ENCODE data around the gene ZSCAN5A.
"Not testable (repeated sequence)": the region's sequence is repeated elsewhere in the genome, so short reads cannot be mapped to it uniquely, and the experiment has no call there.

The ZSCAN5A gene

DNA sequence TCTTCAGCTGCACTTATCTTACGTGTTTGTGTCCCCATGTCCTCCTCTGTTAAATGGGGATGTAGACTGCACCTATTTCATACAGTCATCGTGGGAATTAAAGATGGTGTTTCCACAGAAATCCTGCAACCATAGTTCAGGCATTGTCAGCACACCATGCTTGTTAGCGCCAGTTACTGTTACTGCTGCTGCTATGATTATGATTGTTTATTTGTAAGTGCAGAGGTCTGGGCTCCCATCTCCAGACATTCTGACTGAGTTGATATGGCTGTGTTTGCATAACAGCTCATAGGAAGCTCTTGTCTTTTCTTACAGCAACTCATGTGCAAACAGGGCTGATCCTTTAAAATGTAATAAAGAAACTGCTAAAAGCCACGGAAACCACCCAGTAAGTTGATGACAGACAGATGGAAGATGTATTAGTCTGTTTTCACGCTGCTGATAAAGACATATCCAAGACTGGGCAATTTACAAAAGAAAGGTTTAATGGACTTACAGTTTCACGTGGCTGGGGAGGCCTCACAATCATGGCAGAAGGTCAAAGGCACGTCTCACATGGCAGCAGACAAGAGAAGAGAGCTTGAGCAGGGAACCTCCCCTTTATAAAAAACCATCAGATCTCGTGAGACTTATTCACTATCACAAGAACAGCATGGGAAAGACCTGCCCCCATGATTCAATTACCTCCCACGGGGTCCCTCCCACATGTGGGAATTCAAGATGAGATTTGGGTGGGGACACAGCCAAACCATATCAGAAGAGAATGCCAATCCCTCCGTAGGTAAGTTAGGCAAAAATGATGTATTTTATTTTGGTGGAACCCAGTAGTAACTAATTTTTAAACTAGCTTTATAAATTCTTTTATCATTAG, 1.6 kb downstream of the ZSCAN5A start:
- DNase-seq: no peak

DNA sequence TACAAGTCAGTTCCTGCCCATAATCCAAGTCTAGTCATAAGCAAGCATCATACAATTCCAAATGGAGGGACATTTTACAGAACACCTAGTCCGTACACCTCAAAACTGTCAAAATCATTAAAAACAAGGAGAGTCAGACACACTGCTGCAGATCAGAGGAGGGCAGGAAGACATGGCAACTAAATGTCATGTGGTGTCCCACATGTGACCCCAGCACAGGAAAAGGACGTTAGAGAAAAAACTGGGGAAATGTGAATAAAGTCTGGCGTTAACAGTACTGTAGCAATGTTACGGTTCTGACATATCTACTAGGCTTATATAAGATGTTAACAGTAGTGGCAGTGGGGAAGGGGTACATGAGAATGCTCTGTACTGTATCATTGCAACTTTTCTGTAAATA, 2.3 kb downstream of the ZSCAN5A start:
- no peak for DNase-seq

DNA sequence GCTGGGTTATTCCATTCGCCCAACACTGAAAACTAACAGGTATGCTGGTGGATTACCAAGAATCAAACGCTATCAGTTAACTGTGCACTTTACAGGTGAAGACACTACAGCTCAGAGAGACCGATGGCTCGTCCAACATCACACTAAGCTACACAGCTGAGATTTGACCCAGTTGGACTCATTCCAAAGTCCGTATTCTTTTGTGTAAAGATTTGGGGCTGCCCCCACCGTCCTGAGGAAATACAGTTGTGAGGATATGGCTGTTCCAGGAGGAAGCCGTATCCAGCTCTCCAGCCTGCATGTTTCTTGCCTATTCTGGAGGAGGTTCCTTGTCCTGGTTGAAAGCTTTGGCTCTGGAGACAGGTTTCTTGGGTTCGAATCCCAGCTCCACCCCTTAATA, 4.2 kb downstream of the ZSCAN5A start:
- no peak for DNase-seq

GRCh38 chr19:56309511-56310185, 5.0 kb downstream of the ZSCAN5A start:
- peak; percentile 45 for DNase-seq

DNA sequence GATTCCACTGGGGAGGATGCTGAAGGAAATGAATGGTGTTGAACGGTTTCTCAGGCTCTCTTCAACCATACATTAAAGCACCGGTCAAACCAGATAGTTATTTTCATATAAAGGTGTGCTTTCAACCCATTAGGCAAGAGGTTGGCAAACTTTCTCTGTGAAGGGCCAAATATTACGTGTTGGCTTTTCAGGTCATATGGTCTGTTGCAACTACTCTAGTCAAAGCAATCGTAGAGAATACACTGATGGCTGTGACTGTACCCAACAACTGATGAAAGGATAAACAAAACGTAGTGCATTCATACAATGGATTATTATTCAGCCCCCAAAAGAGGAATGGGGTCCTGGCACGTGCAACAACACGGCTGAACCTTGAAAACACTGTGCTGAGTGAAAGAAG, 5.8 kb downstream of the ZSCAN5A start:
- no peak for DNase-seq

DNA sequence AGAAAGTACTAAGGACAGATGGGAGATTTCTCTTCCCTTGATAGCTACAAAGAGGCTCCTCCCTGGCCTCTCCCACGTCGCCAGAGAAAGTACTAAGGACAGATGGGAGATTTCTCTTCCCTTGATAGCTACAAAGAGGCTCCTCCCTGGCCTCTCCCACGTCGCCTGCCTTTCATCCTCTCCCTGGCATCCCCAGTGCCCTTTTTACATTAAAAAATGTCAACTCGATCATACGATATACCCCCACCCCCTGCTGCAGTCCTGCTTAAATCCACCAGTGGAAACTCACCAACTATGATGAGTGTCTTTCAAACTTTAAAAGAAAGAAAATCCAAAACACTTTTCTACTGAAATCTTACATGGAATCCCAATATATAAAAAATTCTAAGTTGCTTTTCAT, 7.6 kb downstream of the ZSCAN5A start:
- not testable (repeated sequence) for DNase-seq

DNA sequence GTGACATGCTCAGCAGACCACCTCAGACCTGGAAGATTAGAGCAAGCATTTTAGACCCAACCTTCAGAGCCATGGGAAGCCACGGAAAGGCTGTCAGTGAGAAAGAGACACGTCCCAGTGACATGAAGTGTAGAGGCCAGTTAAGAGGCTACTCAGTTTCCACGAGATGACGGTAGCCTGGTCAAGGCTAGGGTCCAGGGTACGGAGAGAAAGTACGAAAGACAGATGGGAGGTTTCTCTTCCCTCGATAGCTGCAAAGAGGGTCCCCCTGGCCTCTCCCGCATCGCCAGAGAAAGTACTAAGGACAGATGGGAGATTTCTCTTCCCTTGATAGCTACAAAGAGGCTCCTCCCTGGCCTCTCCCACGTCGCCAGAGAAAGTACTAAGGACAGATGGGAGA, 8.6 kb downstream of the ZSCAN5A start:
- no peak for DNase-seq

DNA sequence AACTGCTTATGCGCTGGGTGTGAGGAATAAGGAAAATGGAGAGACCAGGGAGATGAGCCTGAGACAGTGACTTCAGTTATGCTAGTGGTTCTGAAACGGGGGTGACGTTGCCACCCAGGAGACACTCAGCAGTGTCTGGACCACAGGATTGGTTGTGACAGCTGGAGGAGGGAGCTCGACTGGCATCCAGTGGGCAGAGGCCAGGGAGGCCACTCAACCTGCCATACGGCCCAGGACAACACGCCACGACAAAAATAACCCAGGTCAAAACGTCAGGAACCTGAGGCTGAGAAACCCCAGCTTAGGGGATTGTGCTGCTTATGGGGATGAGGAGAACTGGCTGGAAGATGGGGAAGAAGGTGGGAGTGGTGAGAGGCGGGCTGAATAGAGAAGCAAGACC, 10.4 kb downstream of the ZSCAN5A start:
- DNase-seq: no peak

GRCh38 chr19:56301886-56302620, 12.6 kb downstream of the ZSCAN5A start:
- no peak for DNase-seq

GRCh38 chr19:56301155-56301554, 13.5 kb downstream of the ZSCAN5A start:
- DNase-seq: no peak

- no peak for DNase-seq
Measured at GRCh38 chr19:56299688-56300087, 15.0 kb downstream of the ZSCAN5A start.

- no peak for DNase-seq
Measured at GRCh38 chr19:56297010-56297409, 17.6 kb downstream of the ZSCAN5A start.

- DNase-seq: no peak
Measured at GRCh38 chr19:56295531-56296455, 18.8 kb downstream of the ZSCAN5A start.

- peak; percentile 26 for DNase-seq
Measured at GRCh38 chr19:56294549-56294948, 20.1 kb downstream of the ZSCAN5A start.

DNA sequence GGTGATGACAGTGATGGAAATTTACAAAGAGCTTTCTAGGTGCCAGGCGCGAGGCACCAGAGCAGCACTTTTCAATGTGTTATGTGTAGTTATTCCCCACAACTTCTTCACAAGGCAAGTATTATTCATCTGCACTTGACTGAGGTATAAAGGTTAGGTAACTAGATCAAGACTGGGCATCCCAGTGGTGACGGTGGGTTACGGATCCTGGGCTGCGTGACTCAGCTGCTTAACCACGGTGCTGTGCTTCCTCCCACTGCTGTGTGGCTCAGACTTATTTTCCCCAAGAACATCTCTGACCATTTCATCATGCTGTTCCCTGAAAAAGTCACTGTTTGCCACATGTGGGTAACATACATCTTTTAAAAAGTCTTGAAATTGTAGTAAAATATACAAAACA, 22.8 kb downstream of the ZSCAN5A start:
- no peak for DNase-seq

- DNase-seq: no peak
Measured at GRCh38 chr19:56290104-56290503, 24.5 kb downstream of the ZSCAN5A start.

DNA sequence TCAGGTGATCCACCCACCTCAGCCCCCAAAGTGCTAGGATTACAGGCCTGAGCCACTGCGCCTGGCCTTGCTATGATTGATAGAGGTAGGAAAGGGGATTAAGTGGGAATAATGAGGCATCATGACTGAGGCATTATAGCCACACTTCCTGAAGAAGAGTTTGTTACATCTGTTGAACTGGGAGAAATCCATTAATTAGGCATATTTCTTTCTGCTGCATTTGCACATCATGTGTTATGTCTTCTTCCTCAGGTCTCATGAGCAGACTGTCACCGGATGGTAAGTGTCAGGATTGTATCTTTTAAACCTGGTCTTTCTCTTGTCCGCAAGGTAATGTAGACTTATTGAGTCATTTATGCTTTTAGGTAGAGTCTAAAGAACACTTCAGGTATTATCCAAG, 29.9 kb downstream of the ZSCAN5A start:
- DNase-seq: no peak

GRCh38 chr19:56282809-56283208, 31.8 kb downstream of the ZSCAN5A start:
- DNase-seq: no peak

- DNase-seq: peak; percentile 49
Measured at GRCh38 chr19:56273563-56274117, 41.0 kb downstream of the ZSCAN5A start.

DNA sequence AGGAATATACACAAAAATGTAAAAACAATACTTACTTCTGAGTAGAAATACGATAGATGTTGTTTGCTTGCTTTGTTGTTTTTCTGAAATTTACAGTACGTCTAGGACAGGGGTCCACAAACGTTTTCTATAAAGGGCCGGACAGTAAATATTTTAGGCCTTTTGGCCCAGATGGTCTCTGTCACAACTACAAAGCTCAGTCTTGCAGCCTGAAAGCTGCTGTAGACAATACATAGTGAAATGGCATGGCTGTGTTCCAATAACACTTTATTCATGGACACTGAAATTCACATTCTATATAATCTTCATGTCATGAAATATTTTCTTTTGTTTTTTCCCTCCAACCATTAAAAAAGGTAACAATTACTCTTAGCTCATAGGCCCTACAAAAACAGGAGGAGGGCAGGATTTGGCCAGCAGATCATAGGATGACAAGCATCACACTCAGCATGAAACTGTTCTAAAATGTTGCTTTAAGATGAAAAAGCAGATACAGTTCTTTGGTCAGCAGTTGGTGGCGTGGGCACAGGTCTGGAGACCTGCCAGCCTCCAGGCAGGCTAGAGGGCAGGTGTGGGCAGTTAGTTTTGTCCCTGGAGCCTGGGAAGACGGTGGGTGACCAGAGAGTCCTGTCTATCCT, 42.4 kb downstream of the ZSCAN5A start, which contains the start of gene EDDM13:
EDDM13 (plus strand) TSS at position 588 of the 638 bp plus-strand sequence. CDS start 87 bp downstream, outside the sequence.
- no peak for DNase-seq

- no peak for DNase-seq
Measured at GRCh38 chr19:56271151-56271550, 43.5 kb downstream of the ZSCAN5A start.

DNA sequence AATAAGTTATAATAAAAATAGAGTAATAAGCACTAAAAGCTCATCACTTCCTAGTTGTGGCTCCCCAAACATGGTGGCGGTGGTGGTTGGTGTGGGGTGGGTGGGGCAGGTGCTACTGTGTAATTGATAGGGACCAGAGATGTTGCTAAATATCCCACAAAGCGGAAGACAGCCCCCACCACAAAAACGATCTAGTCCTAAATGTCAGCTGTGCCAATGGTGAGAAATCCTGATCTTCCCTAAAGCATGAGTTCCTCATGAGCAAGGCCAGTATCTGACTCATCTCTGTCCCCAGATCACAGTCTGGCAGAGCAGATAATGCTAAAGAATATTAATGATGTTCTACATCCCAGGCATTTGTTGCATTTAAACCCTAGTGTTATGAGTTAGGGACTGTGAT, 44.0 kb downstream of the ZSCAN5A start:
- DNase-seq: no peak

All from EL (cell line).